ENCODE data around the gene BLOC1S3.

GRCh38 chr19:45163751-45164460 lies 14.7 kb upstream of the BLOC1S3 start:
- TF ChIP-seq EZH2 (IDR thresholded peaks at IDR 0.05; ENCODE audit: low read length) (no peak), CTCF (optimal IDR thresholded peaks at IDR 0.05 in 1 of 3, IDR thresholded peaks at IDR 0.05 in 1 of 3, conservative IDR thresholded peaks at IDR 0.05 in 1 of 3; ENCODE audit: extremely low read depth in 1 of 3, insufficient read depth in 2 of 3, low read length in 3 of 3) (peak in 1 of 3 experiments; percentile 7)

Data from keratinocyte (primary cell).